Fibroblast of lung (primary cell): ENCODE data around the gene C16orf74. TPM values are rescaled to one million over a fixed set of nuclear protein-coding genes. Genes with fewer than 3 reads are reported as not detected.

ENCODE experiments used
- DNase-seq, 2 donors: peaks; one replicate each; pipeline versions ENCODE4 v3.0.0 to v3.0.0-alpha.2; 2010; ENCODE audit warnings: low read depth in 2 of 2
- H2AFZ ChIP-seq: 2 replicates; pipeline ENCODE4 v1.5.1; 2012; ENCODE audit warnings: low read length, control low read depth, inconsistent platforms
- H3K27ac ChIP-seq: 2 replicates; pipeline ENCODE4 v1.5.1; 2011; ENCODE audit warnings: low read length, control low read depth; ENCODE audit not compliant: insufficient read depth
- H3K27me3 ChIP-seq: 2 replicates; pipeline ENCODE4 v1.5.1; 2011; ENCODE audit warnings: mild to moderate bottlenecking, low read length; ENCODE audit not compliant: control insufficient read depth, insufficient read depth
- H3K36me3 ChIP-seq: 2 replicates; pipeline ENCODE4 v1.5.1; 2011; ENCODE audit warnings: low read length; ENCODE audit not compliant: control insufficient read depth, insufficient read depth
- H3K4me1 ChIP-seq: 2 replicates; pipeline ENCODE4 v1.5.1; 2011; ENCODE audit warnings: low read length; ENCODE audit not compliant: control insufficient read depth, insufficient read depth; ENCODE audit errors: extremely low read depth
- H3K4me2 ChIP-seq: 2 replicates; pipeline ENCODE4 v1.5.1; 2011; ENCODE audit warnings: low read length, control low read depth; ENCODE audit not compliant: insufficient read depth; ENCODE audit errors: extremely low read depth
- H3K4me3 ChIP-seq, 4 experiments: fragments of 200-600 bp in 1 of 4; sonication (generic) in 1 of 4; replicated peaks in 1 of 4; 2 replicates each; pipeline ENCODE4 v1.5.1; 2011 to 2016; ENCODE audit warnings: low read length in 4 of 4, low read depth in 3 of 4, mild to moderate bottlenecking in 3 of 4, control low read depth in 2 of 4, inconsistent platforms in 1 of 4, mixed read lengths in 1 of 4; ENCODE audit not compliant: insufficient read depth in 1 of 4; ENCODE audit errors: control extremely low read depth in 1 of 4
- H3K79me2 ChIP-seq: 2 replicates; pipeline ENCODE4 v1.5.1; 2012; ENCODE audit warnings: mild to moderate bottlenecking, low read length, inconsistent platforms; ENCODE audit not compliant: control insufficient read depth, insufficient read depth
- H3K9ac ChIP-seq: 2 replicates; pipeline ENCODE4 v1.5.1; 2011; ENCODE audit warnings: mild to moderate bottlenecking, low read length, control low read depth; ENCODE audit not compliant: insufficient read depth
- H3K9me3 ChIP-seq: 2 replicates; pipeline ENCODE4 v1.5.1; 2012; ENCODE audit warnings: low read depth, low read length; ENCODE audit not compliant: control insufficient read depth, insufficient read depth
- H4K20me1 ChIP-seq: 2 replicates; pipeline ENCODE4 v1.5.1; 2011; ENCODE audit warnings: low read length; ENCODE audit not compliant: control insufficient read depth, insufficient read depth; ENCODE audit errors: extremely low read depth
- EZH2 ChIP-seq: IDR thresholded peaks from 2 replicates; pipeline ENCODE4 v1.5.1; 2012; ENCODE audit warnings: low read length, control low read depth, mild to moderate bottlenecking; ENCODE audit errors: missing control alignments
- polyA plus RNA-seq, 2 donors: library from polyadenylated mRNA; depleted of rRNA in 1 of 2; stranded (reverse) in 1 of 2; unstranded in 1 of 2; fragments of >200 nt; gene quantifications; 2 replicates each; pipeline ENCODE4 v1.2.1, GENCODE V29; 2011 to 2012; ENCODE audit warnings: missing spikeins in 1 of 2
- total RNA-seq: library from RNA; depleted of rRNA; stranded (reverse); fragments of >200 nt; gene quantifications from 2 replicates; pipeline ENCODE4 v1.2.1, GENCODE V29; 2014
- TF ChIP-seq, protein P1 (sequence below), 2 donors: IDR thresholded peaks in 1 of 2; conservative IDR thresholded peaks in 1 of 2; 1 replicate in 1 of 2; 2 replicates in 1 of 2; pipeline ENCODE4 v1.5.1; 2011 to 2012; ENCODE audit warnings: low read length in 2 of 2, control low read depth in 1 of 2, inconsistent platforms in 1 of 2, low read depth in 1 of 2, mild to moderate bottlenecking in 1 of 2

The C16orf74 gene
- total and polyA plus RNA-seq, 2 donors (not counting 1 experiment from before 2014, with no cell fraction given): 4.6 to 6.4 TPM

DNA sequence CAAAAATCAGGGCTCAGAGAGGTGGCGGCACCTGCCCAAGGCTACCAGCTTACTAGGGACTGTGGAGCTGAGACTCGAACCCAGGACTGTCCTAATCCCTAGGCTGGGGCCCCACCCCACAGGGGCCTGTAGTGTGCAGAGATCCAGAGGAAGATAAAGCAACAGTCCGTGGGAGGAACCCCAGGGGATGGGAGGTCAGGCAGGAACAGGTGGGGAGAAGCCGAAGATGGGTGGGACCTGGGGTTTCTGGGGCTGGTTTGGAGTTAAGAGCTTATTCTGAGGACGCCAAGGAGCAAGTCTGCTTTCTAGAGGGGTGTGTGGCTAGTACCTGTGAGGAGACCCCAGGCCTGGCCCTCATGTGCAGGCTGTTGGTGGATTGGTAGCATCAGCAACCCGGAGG is 14.9 kb downstream of the C16orf74 start:
- no peak for TF ChIP-seq EZH2
- TF ChIP-seq, protein P1, sequence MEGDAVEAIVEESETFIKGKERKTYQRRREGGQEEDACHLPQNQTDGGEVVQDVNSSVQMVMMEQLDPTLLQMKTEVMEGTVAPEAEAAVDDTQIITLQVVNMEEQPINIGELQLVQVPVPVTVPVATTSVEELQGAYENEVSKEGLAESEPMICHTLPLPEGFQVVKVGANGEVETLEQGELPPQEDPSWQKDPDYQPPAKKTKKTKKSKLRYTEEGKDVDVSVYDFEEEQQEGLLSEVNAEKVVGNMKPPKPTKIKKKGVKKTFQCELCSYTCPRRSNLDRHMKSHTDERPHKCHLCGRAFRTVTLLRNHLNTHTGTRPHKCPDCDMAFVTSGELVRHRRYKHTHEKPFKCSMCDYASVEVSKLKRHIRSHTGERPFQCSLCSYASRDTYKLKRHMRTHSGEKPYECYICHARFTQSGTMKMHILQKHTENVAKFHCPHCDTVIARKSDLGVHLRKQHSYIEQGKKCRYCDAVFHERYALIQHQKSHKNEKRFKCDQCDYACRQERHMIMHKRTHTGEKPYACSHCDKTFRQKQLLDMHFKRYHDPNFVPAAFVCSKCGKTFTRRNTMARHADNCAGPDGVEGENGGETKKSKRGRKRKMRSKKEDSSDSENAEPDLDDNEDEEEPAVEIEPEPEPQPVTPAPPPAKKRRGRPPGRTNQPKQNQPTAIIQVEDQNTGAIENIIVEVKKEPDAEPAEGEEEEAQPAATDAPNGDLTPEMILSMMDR (conservative IDR thresholded peaks at IDR 0.05 in 1 of 2, IDR thresholded peaks at IDR 0.05 in 1 of 2; ENCODE audit: low read depth in 1 of 2, low read length in 2 of 2): no peak
- H3K36me3 ChIP-seq: no peaks in the 10 kb centered on the region
- H3K9ac ChIP-seq: no peak overlapping the region
- no peaks in the 10 kb centered on the region for H3K79me2 ChIP-seq
- no peaks in the 10 kb centered on the region for H3K4me1 ChIP-seq
- H3K4me3 ChIP-seq: no peak overlapping the region
- H3K27me3 ChIP-seq: no peaks in the 10 kb centered on the region
- no peak overlapping the region for H3K4me2 ChIP-seq
- no peaks in the 10 kb centered on the region for H3K9me3 ChIP-seq
- no peak overlapping the region for H2AFZ ChIP-seq
- H4K20me1 ChIP-seq: no peaks in the 10 kb centered on the region
- no peak overlapping the region for H3K27ac ChIP-seq
- no peak for DNase-seq

DNA sequence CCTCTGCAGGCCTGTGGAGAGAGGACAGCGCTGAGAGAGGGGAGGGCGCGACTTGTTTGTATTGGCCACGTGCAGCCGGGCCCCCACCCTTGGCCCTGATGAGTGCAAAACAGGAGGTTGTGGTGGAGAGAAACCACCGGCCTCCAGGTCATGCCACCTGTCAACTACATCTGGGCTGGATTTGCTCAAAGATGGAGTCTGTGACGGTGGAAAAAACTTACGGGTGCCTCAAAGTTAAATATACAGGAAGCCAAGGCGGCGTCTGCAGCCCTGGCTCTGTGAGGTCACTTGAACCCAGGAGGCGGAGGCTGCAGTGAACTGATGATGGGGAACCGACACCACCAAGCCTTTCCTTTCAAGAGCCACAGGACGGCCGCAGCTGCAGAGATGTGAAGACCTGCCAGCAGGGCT is 15.7 kb downstream of the C16orf74 start:
- no peak overlapping the region for H3K27ac ChIP-seq
- H3K9ac ChIP-seq: no peak overlapping the region
- no peaks in the 10 kb centered on the region for H3K79me2 ChIP-seq
- no peaks in the 10 kb centered on the region for H3K9me3 ChIP-seq
- no peaks in the 10 kb centered on the region for H4K20me1 ChIP-seq
- no peak overlapping the region for H3K4me3 ChIP-seq
- TF ChIP-seq, protein P1 (conservative IDR thresholded peaks at IDR 0.05 in 1 of 2, IDR thresholded peaks at IDR 0.05 in 1 of 2; ENCODE audit: low read depth in 1 of 2, low read length in 2 of 2): no peak
- TF ChIP-seq EZH2: no peak
- no peaks in the 10 kb centered on the region for H3K4me1 ChIP-seq
- H3K4me2 ChIP-seq: no peak overlapping the region
- no peak for DNase-seq
- H3K36me3 ChIP-seq: no peaks in the 10 kb centered on the region
- H2AFZ ChIP-seq: no peak overlapping the region
- no peaks in the 10 kb centered on the region for H3K27me3 ChIP-seq

DNA sequence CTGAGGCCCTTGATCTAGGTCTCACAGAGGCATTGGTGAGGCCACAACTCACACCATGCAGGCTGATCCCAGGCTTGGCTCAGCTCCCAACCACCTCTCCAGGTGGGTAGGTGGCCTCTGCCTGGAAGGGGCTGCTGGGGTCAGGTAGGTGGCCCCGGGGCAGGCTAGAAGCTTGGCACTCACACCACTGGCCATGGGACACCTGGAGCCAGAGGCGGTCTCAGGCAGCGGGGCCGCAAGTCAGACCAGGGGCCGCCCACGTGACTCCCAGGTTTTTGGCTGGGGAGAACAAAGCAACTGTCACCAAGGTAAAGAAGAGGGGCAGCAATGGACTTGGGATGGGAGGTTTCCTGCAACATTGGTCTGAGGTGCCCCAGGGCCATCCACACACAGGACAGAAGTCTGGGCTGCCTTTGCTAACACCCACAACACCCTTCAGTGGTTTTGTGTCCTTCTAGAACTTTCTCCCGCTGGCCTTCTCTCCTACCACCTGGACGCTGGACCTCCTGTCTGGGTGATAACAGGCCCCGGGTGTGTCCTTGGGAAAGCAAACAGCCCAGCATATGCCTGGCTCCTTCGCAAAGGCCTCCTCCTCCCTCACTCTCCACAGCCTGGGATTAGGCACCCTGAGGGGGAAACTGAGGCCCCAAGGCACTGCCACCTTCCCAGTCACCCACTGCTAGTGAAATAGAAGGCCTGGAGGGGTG is 16.4 kb downstream of the C16orf74 start:
- no peaks in the 10 kb centered on the region for H3K36me3 ChIP-seq
- no peaks in the 10 kb centered on the region for H3K79me2 ChIP-seq
- no peak overlapping the region for H3K4me3 ChIP-seq
- H4K20me1 ChIP-seq: no peaks in the 10 kb centered on the region
- H3K9ac ChIP-seq: no peak overlapping the region
- H3K4me2 ChIP-seq: no peak overlapping the region
- H3K9me3 ChIP-seq: no peaks in the 10 kb centered on the region
- no peak for TF ChIP-seq EZH2
- TF ChIP-seq, protein P1 (conservative IDR thresholded peaks at IDR 0.05 in 1 of 2, IDR thresholded peaks at IDR 0.05 in 1 of 2; ENCODE audit: low read depth in 1 of 2, low read length in 2 of 2): no peak
- H3K27me3 ChIP-seq: no peaks in the 10 kb centered on the region
- H3K4me1 ChIP-seq: no peaks in the 10 kb centered on the region
- no peak overlapping the region for H2AFZ ChIP-seq
- no peak for DNase-seq
- no peak overlapping the region for H3K27ac ChIP-seq
